DMS114 treated with DMSO at 0.1 percent for 48 hours (cell line): Measurements from ENCODE around the gene ALPL.
"Not testable (repeated sequence)": the region's sequence is repeated elsewhere in the genome, so short reads cannot be mapped to it uniquely, and the experiment has no call there.

Source experiments
- DNase-seq: peaks from one replicate; lab custom pipeline; 2025; ENCODE audit not compliant: unreplicated experiment; lab: John Stamatoyannopoulos, UW

Gene ALPL

GRCh38 chr1:21509351-21510112 is at the start of gene ALPL:
ALPL (plus strand) TSS chr1:21509423; CDS start chr1:21554082, 44,659 bp downstream.
- DNase-seq = no peak

DNA sequence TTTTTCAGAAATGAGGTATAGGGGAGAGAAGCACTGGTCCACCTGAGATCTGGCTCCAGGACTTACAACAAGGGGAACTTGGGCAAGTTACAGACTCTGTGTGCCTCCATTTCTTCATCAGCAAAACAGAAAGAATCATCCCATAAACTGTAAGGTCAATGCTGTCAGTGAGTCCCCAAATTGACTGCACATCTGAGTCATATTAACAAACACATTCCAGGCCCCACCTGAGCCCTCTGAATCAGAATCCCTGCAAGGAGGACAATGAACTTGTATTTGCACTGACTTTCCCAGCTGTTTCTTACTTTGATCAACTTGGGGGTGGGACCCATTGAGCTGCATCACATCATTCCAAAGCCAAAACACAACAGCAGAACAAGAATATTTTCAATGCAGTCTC is 44.1 kb upstream of the ALPL start:
- not testable (repeated sequence) for DNase-seq

- DNase-seq = not testable (repeated sequence)
These were observed 41.3 kb upstream of the ALPL start for GRCh38 chr1:21467946-21468345.

DNA sequence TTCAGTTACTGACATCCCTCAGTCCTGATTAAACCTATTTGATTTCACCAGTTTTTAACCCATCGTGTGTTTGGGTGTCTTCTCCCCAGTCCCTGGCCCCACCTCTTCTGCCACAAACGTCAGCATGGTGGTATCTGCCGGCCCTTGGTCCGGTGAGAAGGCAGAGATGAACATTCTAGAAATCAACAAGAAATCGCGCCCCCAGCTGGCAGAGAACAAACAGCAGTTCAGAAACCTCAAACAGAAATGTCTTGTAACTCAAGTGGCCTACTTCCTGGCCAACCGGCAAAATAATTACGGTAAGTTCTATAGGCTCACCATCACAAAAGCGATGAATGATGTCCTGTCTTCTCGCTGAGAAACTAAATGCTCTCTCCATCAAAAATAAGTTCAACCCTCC is 40.6 kb upstream of the ALPL start:
- DNase-seq = no peak

DNA sequence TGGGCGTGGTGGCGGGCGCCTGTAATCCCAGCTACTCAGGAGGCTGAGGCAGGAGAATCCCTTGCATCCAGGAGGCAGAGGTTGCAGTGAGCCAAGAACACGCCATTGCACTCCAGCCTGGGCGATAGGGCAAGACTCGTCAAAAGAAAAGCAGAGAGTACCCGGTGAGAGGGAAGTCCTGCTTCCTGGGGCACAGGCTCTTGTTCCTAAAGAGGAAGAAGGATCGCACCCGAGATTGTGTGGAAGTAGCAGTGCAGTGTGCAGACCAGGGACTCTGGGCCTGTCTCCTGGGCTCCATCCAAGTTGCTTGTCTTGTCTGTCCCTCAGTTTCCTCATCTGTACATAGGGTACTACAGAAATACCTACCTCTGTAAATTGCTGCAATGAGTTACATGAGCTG is 39.6 kb upstream of the ALPL start:
- no peak for DNase-seq

DNA sequence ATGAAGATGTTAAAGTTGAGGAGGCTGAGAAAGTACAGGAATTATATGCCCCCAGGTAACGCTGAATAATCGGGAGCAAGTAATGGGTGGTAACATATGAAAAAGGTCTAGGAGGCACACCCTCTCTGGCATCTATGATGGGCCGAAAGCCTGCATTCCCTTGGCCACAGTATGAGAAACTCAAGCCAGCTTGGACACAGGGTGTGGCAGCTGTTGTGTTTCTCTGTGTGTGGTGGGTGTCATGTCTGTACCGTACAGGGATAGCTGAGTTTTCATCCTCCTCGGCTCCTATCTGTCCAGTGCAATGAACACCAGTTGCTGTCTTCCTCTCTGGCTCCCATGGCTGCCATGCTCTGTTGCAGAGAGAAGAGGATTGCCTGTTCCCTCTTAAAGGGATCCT is 36.4 kb upstream of the ALPL start:
- DNase-seq = no peak

- DNase-seq = no peak
These were observed 30.9 kb upstream of the ALPL start for GRCh38 chr1:21478356-21478755.

DNA sequence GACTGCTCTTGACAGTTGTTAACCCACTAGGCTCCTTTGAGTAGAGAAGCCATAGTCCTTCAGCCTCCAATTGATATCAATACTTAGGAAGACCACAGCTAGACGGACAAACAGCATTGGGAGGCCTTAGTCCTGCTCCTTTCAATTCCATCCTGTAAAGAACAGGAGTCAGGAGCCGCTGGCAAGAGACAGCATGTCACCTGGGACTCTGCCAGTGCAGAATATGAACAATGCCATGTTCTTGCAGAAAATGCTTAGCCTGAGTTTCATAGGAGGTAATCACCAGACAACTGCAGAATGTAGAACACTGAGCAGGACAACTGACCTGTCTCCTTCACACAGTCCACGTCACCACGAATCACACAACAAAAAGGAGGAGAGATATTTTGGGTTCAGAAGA is 25.3 kb upstream of the ALPL start:
- DNase-seq = not testable (repeated sequence)

GRCh38 chr1:21489146-21489545 is 20.1 kb upstream of the ALPL start:
- no peak for DNase-seq

- DNase-seq = no peak
These were observed 18.3 kb upstream of the ALPL start for GRCh38 chr1:21490774-21491487.

DNA sequence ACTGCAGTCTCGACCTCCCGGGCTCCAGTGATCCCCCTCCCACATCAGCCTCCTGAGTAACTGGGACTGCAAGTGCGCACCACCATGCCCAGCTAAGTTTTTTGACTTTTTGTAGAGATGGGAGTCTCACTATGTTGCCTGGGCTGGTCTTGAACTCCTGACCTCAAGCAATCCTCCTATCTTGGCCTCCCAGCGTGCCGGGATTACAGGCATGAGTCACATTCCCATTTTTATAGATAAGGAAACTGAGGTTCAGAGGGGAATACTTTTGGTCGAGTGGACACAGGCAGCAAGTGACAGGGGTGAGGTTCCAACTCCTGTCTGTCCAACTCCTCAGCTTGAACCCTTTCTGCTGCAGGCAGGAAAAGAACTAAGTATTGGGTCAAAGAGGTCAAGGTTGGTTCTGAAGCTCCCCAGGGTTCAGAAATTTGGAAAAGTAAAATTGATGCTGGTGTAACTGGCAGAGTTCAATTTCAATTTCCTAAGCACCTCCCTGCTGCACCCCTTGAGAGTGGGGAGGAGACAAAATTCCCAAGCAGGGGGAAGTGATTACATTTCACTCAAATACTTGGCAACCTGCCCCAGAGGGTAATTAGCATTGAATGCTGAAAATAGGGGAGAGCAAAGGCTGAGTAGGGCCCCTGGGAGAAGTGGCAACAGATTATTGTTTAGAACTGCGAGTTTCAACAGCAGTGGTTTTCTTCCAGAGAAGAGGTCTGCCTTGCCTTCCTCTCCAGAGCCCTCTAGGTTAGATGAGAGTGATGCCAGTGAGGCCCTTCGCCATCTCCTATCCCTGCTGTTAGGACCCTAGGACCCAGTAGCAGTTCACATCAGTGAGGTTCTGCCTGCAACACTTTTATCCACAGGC is 17.5 kb upstream of the ALPL start:
- no peak for DNase-seq

DNA sequence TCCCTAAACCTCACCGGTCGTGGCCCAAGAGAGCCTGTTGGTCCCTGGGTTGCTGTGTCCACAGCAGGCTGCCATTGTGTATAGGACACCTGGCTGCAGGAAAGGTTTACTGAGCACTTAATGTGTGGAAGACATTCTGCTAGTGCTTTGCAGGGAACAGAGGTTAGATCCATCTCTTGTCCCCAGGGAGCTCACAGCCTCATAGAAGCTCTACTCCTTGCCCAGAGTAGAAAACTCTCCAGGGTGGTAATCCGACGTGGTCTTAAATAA is 16.9 kb upstream of the ALPL start:
- DNase-seq = no peak

DNA sequence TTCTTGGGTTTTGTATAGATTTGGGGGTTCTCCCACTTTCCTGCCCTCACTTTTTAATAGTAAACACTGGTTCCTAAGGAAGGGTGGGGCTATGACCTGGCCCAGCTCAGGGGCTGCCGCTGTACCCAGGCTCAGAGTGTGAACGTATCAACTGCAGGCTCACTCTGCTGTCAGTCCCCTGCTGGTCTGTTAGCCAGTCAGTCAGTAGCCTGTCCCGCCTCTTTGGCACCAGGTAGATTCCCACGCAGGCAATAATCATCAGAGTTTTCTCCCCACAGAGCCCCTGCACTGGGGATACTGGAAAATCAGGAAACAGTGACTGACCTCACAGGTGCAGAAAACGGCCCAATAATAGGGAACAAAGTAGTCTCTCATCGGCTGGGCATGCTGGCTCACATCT is 15.0 kb upstream of the ALPL start:
- DNase-seq = no peak

- no peak for DNase-seq
These were observed 13.9 kb upstream of the ALPL start for GRCh38 chr1:21495225-21495820.

- DNase-seq = no peak
These were observed 13.2 kb upstream of the ALPL start for GRCh38 chr1:21496063-21496462.

DNA sequence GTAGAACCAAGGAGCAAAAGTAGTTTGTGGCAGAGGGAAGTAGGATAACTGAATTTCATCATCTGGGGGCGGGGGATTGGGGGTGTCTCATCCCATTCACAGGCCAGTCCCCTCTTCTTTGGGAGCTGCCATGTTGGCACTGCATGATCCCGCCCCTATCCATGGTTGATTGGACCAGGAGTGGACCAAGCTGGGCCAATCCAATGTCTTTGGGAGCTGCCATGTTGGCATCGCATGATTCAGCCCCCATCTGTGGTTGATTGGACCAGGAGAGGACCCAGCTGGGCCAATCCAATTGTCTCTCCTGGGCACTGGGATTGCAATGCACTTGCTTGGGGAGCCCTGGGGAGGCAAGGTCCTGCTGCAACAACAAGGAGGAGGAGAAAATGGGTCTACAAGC is 12.3 kb upstream of the ALPL start:
- DNase-seq = no peak

DNA sequence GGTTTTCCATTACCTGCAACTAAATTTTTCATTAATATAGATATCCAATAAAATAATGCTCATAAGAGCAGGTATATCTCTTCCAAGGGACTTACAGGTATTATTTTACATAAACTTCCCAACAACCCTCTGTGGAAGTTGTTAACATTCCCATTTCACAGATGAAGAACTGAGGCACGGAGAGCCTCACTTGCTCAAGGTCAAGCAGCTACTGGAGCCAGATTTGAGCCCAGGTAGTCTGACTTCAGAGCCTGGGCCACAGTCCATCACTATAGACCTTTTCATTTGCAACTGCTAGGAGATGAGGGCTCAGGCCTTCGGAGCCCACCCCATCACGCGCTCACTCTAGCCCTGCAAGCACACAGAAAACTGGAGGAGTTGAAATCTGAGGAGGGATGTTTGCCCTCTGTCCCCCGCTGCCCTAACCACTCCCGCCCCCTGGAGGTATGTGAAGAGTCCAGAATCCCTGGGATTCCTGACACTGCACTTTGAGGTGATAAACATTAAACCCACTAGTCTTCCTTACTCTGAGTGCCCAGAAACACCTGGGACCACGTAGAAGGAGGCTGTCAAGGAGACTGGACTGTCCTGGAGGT is 11.7 kb upstream of the ALPL start:
- no peak for DNase-seq

DNA sequence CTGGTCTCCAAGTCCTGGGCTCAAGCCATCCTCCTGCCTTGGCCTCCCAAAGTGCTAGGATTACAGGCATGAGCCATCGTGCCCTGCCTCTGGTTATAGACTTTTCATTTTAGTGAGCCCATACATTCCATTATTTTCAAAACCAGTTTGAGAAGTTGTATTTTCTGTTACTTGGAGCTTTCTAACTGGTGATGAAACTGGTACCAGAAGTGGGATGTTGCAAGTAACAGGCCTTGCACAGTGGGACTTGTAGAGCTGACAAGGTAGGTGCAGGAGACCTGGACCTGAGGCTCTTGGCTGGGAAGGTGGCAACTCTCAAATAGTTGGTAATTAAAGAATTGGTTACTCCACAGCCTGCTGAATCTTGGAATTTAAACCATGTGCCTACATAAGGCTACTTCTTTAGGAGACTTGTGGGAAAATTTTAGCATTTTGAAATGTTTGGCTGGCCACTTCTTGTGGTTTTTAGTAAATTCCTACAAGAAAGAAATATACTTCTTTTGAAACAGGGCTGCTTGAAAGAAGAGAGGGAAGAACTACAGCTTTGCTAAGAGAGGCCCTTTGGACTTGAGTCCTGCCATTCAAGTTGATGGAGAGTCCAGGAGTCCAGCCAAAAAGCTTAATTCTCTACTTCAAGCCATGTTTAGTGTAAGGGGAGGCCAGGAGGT is 9.8 kb upstream of the ALPL start:
- no peak for DNase-seq

DNA sequence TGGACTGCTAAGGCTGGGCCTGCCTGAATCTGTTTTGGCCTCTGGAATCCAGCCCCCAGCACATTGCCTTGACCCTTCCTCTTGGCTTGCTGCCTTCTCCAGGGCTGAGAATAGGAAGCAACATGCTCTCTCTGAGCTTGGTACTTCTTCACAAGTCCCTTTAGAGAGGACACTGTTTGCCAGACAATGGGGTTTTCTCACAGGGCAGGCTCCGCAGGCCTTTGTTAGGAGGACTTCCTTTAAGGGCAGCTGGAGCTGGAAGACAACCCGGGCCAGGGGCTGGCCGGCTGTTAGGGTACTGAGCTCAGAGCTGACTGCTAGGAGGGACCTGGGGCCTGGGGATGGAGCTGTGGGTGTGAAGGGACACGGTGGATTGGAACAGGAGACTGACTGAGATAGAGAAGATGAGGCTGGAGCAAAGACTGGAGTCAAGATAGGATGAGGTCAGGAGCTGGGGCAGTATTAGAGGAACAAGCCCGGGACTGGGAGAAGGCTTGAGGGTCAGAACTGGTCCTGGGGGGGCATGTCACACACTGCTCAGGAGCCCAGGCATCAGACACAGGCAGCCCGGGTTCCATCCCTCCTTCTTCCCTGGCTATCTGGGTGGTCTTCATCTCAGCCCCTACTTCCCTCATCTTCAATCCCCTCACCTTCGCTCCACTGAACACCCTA is 5.4 kb upstream of the ALPL start:
- no peak for DNase-seq

GRCh38 chr1:21506804-21507203 is 2.4 kb upstream of the ALPL start:
- DNase-seq = no peak
